GM12872 (cell line): Measurements from ENCODE around the gene HSPA5.

ENCODE experiments used
- TF ChIP-seq, protein P1 (sequence below): IDR thresholded peaks from 3 replicates; pipeline ENCODE4 v1.5.1; 2011; ENCODE audit warnings: low read depth, mild to moderate bottlenecking, low read length, moderate library complexity; ENCODE audit not compliant: insufficient read depth

HSPA5 gene

DNA sequence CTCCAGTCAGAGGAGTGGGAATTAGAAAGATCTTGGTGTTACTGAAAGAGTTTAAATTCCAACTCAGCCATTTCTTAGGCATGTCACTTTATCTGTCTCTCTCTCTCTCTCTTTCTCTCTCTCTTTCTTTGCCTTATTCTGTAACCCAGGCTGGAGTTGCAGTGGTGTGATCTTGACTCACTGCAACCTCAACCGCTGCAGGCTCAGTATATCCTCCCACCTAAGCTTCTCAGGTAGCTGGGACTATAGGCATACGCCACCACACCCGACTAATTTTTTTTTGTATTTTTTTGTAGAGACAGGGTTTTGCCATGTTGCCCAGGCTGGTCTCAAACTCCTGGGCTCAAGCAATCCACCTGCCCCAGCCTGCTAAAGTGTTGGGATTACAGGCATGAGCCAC, 22.5 kb downstream of the HSPA5 start:
- TF ChIP-seq, protein P1, sequence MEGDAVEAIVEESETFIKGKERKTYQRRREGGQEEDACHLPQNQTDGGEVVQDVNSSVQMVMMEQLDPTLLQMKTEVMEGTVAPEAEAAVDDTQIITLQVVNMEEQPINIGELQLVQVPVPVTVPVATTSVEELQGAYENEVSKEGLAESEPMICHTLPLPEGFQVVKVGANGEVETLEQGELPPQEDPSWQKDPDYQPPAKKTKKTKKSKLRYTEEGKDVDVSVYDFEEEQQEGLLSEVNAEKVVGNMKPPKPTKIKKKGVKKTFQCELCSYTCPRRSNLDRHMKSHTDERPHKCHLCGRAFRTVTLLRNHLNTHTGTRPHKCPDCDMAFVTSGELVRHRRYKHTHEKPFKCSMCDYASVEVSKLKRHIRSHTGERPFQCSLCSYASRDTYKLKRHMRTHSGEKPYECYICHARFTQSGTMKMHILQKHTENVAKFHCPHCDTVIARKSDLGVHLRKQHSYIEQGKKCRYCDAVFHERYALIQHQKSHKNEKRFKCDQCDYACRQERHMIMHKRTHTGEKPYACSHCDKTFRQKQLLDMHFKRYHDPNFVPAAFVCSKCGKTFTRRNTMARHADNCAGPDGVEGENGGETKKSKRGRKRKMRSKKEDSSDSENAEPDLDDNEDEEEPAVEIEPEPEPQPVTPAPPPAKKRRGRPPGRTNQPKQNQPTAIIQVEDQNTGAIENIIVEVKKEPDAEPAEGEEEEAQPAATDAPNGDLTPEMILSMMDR, result no peak

- TF ChIP-seq, protein P1, result no peak
These were observed 27.0 kb downstream of the HSPA5 start for GRCh38 chr9:125214186-125214585.

- TF ChIP-seq, protein P1, result no peak
These were observed 36.7 kb downstream of the HSPA5 start for GRCh38 chr9:125204477-125204876.

- TF ChIP-seq, protein P1, result no peak
These were observed 38.1 kb downstream of the HSPA5 start for GRCh38 chr9:125202846-125203618.

DNA sequence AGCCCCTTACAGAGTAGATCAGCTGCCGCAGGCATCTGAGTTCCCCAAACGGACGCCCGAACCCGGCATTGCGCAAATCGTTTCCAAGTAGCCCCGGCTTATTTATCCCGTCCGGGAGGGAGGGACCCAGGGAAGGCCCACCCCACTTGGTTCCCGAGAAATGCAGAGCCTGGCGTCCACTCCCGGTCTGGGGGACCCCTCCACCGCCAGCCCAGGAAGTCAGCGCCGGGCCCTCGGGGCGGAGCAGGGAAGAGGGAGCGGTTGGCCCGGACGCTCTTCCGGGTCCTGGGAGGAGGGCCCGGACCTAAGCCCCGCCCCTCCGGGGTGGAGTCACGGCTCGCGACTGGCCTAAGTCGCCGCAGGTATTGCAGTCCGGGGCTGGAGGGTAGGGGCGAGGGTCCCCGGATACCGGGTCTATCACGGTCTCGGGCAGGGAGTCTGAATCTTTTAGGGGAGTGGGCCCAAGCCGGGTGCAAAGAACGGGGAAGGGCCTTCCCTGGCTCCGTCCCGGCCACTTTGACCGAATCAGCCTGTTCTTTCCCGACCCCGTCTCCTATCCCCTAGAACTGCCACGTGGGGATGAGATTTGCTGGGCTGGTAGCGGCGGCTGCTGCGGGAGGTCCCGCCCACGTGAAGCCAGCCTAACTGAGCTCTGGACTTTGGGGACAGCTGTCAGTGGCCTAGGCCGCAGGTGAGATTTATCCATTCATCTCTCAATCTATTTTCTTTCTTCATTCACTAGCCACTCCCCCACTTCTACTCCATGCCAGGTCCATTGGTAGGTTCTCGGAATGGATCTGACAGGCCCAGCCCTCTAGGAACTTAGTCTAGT, 40.7 kb downstream of the HSPA5 start, which contains the start of gene RABEPK:
Gene RABEPK, plus strand, starts transcription at position 327 of the 832 bp plus-strand sequence. CDS start 2,472 bp downstream, outside the sequence.
- TF ChIP-seq, protein P1, result no peak

GRCh38 chr9:125190361-125190801, 50.8 kb downstream of the HSPA5 start:
- TF ChIP-seq, protein P1, result no peak
